Activated naive CD8-positive, alpha-beta T cell treated with anti-CD3 and anti-CD28 coated beads for 36 hours (primary cell): ENCODE results near the gene APOL3. TPM values are rescaled to one million over a fixed set of nuclear protein-coding genes. Genes with fewer than 3 reads are reported as not detected.
"Not testable (repeated sequence)": the region's sequence is repeated elsewhere in the genome, so short reads cannot be mapped to it uniquely, and the experiment has no call there.

Experiments used
- DNase-seq: peaks from one replicate; pipeline ENCODE4 v3.0.0; 2021
- H3K27ac Mint-ChIP-seq: one replicate; pipeline ENCODE4 v1.8.0; 2022; ENCODE audit warnings: mild to moderate bottlenecking, moderate library complexity, mixed read lengths
- H3K27me3 Mint-ChIP-seq: one replicate; pipeline ENCODE4 v1.8.0; 2022; ENCODE audit warnings: mild to moderate bottlenecking, mixed read lengths
- H3K36me3 Mint-ChIP-seq: one replicate; pipeline ENCODE4 v1.8.0; 2021; ENCODE audit warnings: mild to moderate bottlenecking, mixed read lengths
- H3K4me1 Mint-ChIP-seq: one replicate; pipeline ENCODE4 v1.8.0; 2021; ENCODE audit warnings: mixed read lengths
- H3K4me3 Mint-ChIP-seq: one replicate; pipeline ENCODE4 v1.8.0; 2022; ENCODE audit warnings: mild to moderate bottlenecking, moderate library complexity, mixed read lengths
- H3K9me3 Mint-ChIP-seq: one replicate; pipeline ENCODE4 v1.8.0; 2022; ENCODE audit warnings: mixed read lengths
- total RNA-seq, 2 experiments: library from RNA; stranded (reverse); gene quantifications; one replicate each; pipeline ENCODE4 v1.2.3, GENCODE V29; 2021

Gene APOL3
- total RNA-seq, 2 experiments from 2014 or later = 55.0 to 56.3 TPM

DNA sequence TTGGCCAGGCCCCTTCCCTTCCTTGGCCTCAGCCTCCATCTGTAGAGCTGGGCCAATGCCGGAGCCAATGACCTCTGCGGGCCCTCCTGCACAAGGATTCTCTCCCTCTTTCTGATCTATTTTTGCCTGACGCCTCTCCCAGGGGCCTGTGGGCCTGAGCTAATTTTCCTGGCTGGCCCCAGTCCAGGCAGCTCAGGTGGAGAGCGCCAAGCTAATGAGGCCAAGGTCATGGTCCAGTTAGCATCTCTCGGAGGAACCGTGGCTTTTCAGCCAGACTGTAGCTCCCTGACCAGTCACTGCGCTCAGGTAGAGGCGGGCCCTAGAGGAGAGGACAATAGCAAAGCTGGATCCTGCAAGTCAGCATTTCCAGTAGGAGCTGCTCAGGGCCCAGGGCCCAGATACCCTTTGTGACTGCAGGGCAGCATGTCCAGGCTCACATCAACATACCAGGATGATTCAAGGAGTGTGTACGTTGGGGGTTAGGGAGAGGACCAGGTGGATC lies 43.5 kb downstream of the APOL3 start:
- no peaks in the 10 kb centered on the region for H3K9me3 Mint-ChIP-seq

GRCh38 chr22:36116127-36116526 lies 44.4 kb downstream of the APOL3 start:
- H3K36me3 Mint-ChIP-seq = no peaks in the 10 kb centered on the region
- H3K27ac Mint-ChIP-seq = no peak overlapping the region
- no peaks in the 10 kb centered on the region for H3K27me3 Mint-ChIP-seq
- DNase-seq = no peak
- no peaks in the 10 kb centered on the region for H3K9me3 Mint-ChIP-seq
- H3K4me1 Mint-ChIP-seq = no peaks in the 10 kb centered on the region
- no peak overlapping the region for H3K4me3 Mint-ChIP-seq

More for the DNA sequence above, 43.5 kb downstream of the APOL3 start:
- no peaks in the 10 kb centered on the region for H3K4me1 Mint-ChIP-seq
- H3K27ac Mint-ChIP-seq = no peak overlapping the region
- no peaks in the 10 kb centered on the region for H3K27me3 Mint-ChIP-seq
- H3K4me3 Mint-ChIP-seq = no peak overlapping the region
- DNase-seq = no peak
- H3K36me3 Mint-ChIP-seq = no peaks in the 10 kb centered on the region

DNA sequence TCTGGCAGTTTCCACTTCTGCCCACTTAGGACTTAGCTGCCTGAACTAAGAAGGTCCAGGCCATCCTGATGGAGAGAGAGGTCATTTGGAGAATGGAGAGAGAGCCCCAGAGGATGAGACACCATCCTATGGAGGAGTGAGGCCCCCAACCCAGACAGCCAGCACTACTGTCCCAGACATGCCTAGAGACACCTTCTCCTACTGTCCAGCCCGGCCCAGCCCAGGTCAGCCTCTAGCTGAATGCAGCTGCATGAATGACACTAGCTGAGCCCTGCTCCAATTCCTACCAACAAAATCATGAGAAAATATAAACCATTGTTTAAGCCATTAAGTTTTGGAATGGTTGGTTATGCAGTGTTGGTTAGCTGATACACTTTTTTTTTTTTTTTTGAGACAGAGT lies 47.4 kb downstream of the APOL3 start:
- no peak overlapping the region for H3K4me3 Mint-ChIP-seq
- no peak for DNase-seq
- no peaks in the 10 kb centered on the region for H3K27me3 Mint-ChIP-seq
- no peaks in the 10 kb centered on the region for H3K4me1 Mint-ChIP-seq
- H3K27ac Mint-ChIP-seq = no peak overlapping the region
- no peaks in the 10 kb centered on the region for H3K9me3 Mint-ChIP-seq
- no peaks in the 10 kb centered on the region for H3K36me3 Mint-ChIP-seq

- no peaks in the 10 kb centered on the region for H3K27me3 Mint-ChIP-seq
- no peaks in the 10 kb centered on the region for H3K36me3 Mint-ChIP-seq
- H3K4me3 Mint-ChIP-seq = no peak overlapping the region
- H3K4me1 Mint-ChIP-seq = no peaks in the 10 kb centered on the region
- H3K27ac Mint-ChIP-seq = no peak overlapping the region
- DNase-seq = no peak
- H3K9me3 Mint-ChIP-seq = no peaks in the 10 kb centered on the region
Measured at GRCh38 chr22:36111316-36111715, 49.2 kb downstream of the APOL3 start.

DNA sequence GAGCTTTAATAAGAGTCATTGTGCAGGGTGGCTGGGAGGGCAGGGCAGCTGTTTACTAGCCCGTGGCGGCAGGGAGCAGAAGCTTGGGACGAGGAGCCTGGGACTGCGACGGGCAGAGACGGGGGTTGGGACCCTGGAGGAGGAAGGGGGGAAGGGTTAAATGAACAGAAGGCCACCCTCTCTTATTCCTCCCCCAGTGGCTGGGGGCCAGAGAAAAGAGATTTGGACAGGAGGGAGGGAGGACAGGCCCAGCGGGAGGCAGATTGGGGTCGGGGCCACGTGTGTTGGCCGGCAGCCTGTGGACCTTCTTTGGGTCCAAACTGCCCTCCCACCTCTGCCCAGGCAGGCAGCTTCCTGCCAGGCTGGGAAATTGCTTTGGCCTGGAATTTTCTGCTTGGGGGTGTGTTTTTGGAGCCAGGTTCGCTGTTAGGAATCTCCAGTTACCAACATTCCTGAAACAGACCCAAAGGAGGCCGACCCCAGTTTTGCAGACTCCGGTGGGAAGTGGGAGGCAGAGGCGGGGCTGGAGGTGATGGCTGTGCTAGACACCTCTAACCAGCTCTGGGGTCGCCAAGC lies 50.2 kb downstream of the APOL3 start:
- H3K9me3 Mint-ChIP-seq = no peaks in the 10 kb centered on the region
- H3K27me3 Mint-ChIP-seq = no peaks in the 10 kb centered on the region

GRCh38 chr22:36107436-36107835 lies 53.1 kb downstream of the APOL3 start:
- DNase-seq = no peak
- Mint-ChIP-seq H3K27ac (no peak overlapping the region), H3K9me3 (no peaks in the 10 kb centered on the region), H3K27me3 (no peaks in the 10 kb centered on the region), H3K4me1 (no peaks in the 10 kb centered on the region), H3K4me3 (no peak overlapping the region), H3K36me3 (no peaks in the 10 kb centered on the region)

More for the DNA sequence above, 50.2 kb downstream of the APOL3 start:
- Mint-ChIP-seq H3K4me3 (no peak overlapping the region), H3K27ac (no peak overlapping the region), H3K36me3 (no peaks in the 10 kb centered on the region), H3K4me1 (no peaks in the 10 kb centered on the region)
- DNase-seq = no peak

- DNase-seq = no peak
Measured at GRCh38 chr22:36106910-36107309, 53.6 kb downstream of the APOL3 start.

DNA sequence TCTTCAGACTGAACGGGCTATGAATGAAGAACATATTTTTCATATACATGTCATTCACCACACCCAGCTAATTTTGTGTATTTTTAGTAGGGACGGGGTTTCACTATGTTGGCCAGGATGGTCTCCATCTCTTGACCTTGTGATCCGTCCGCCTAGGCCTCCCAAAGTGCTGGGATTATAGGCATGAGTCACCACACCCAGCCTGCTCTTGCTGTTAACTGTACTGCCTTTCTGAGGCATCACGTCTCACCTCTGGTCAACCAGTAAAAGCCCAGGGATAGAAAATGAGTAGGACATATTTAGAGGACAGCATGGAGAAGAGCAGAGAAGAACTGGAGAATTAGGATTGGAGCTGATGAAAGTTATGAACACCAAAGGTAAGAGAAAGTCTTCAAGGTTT lies 55.6 kb downstream of the APOL3 start:
- H3K27me3 Mint-ChIP-seq = no peaks in the 10 kb centered on the region
- H3K4me1 Mint-ChIP-seq = no peaks in the 10 kb centered on the region
- no peak overlapping the region for H3K4me3 Mint-ChIP-seq
- H3K27ac Mint-ChIP-seq = no peak overlapping the region
- no peak for DNase-seq
- H3K36me3 Mint-ChIP-seq = no peaks in the 10 kb centered on the region
- no peaks in the 10 kb centered on the region for H3K9me3 Mint-ChIP-seq

More at GRCh38 chr22:36106910-36107309, 53.6 kb downstream of the APOL3 start:
- Mint-ChIP-seq H3K27ac (peak overlapping the region; percentile 31), H3K9me3 (no peaks in the 10 kb centered on the region), H3K4me3 (no peak overlapping the region), H3K36me3 (no peaks in the 10 kb centered on the region), H3K4me1 (no peaks in the 10 kb centered on the region), H3K27me3 (no peaks in the 10 kb centered on the region)

GRCh38 chr22:36104435-36104834 lies 56.1 kb downstream of the APOL3 start:
- Mint-ChIP-seq H3K9me3 (no peaks in the 10 kb centered on the region), H3K27ac (no peak overlapping the region), H3K4me1 (no peaks in the 10 kb centered on the region), H3K27me3 (no peaks in the 10 kb centered on the region), H3K4me3 (no peak overlapping the region), H3K36me3 (no peaks in the 10 kb centered on the region)
- no peak for DNase-seq

DNA sequence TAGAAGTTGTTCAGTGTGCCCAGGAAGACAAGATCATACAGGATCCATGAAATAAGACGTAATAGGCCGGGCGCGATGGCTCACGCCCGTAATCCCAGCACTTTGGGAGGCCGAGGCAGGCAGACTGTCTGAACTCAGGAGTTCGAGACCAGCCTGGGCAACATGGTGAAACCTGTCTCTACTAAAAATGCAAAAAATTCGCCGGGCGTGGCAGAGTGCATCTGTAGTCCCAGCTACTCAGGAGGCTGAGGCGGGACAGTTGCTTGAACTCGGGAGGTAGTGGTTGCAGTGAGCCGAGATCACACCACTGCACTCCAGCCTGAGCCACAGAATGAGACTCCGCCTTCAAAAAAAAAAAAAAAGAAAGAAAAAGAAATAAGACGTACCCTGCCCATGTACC lies 56.7 kb downstream of the APOL3 start:
- Mint-ChIP-seq H3K9me3 (no peaks in the 10 kb centered on the region), H3K4me3 (no peak overlapping the region), H3K36me3 (no peaks in the 10 kb centered on the region), H3K27ac (no peak overlapping the region), H3K4me1 (no peaks in the 10 kb centered on the region), H3K27me3 (no peaks in the 10 kb centered on the region)
- DNase-seq = no peak

- H3K27me3 Mint-ChIP-seq = no peaks in the 10 kb centered on the region
- DNase-seq = no peak
- no peaks in the 10 kb centered on the region for H3K9me3 Mint-ChIP-seq
- H3K27ac Mint-ChIP-seq = no peak overlapping the region
- no peaks in the 10 kb centered on the region for H3K4me1 Mint-ChIP-seq
- H3K36me3 Mint-ChIP-seq = no peaks in the 10 kb centered on the region
- no peak overlapping the region for H3K4me3 Mint-ChIP-seq
Measured at GRCh38 chr22:36102995-36103394, 57.6 kb downstream of the APOL3 start.

DNA sequence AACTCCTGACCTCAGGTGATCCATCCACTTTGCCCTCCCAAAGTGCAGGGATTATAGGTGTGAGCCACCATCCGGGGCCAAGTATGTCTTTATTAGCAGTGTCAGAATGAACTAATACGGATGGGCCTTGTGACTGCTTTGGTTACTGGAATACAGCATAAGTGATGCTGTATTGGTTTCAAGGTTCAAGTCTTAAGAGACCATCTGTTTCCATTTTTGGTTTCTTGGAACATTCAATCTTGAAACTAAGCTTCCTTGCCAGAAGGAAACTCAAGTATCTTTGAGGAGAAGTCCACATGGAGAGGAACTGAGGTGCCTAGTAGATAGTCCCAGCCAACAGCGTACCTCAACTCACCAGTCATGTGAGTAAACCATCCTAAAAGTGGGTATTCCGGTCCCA lies 58.8 kb downstream of the APOL3 start:
- DNase-seq = no peak
- H3K4me1 Mint-ChIP-seq = no peaks in the 10 kb centered on the region
- no peaks in the 10 kb centered on the region for H3K9me3 Mint-ChIP-seq
- no peak overlapping the region for H3K4me3 Mint-ChIP-seq
- no peaks in the 10 kb centered on the region for H3K36me3 Mint-ChIP-seq
- H3K27me3 Mint-ChIP-seq = no peaks in the 10 kb centered on the region
- H3K27ac Mint-ChIP-seq = no peak overlapping the region

GRCh38 chr22:36100908-36101307 lies 59.6 kb downstream of the APOL3 start:
- H3K4me3 Mint-ChIP-seq, H3K36me3 Mint-ChIP-seq, H3K4me1 Mint-ChIP-seq, DNase-seq, H3K27ac Mint-ChIP-seq, H3K9me3 Mint-ChIP-seq, H3K27me3 Mint-ChIP-seq: not testable (repeated sequence)

DNA sequence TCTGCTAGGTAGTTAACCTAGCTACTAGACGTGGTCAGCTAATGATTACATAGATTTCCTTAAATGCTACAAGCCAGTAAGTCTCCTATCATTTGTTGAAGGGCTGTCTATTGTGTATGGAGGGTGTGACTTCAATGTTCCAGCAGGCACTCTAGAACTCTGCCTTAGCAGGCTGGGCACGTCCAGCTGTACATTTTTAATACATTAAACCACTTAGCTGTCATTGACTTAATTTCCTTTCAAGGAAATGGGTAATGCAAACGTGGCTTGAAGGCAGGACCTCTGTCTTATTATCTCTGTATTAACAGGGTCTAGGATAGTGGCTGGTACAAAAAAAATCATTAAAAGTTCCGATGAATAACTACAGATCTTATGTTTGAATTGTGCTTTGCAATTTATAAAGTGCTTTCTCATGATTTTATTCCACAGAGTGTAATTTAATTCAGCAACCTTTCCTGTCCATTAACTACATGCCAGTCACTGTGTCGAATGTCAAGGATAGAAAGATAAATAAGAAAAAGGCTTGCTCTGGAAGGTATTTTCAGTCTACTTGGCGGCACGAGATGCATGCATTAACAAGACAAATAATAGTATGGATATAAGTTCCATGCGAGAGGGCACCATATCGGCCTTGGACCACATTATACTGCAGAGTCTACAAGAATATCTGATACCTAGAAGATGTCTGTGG lies 60.3 kb downstream of the APOL3 start:
- no peak for DNase-seq
- Mint-ChIP-seq H3K4me3 (no peak overlapping the region), H3K9me3 (no peaks in the 10 kb centered on the region), H3K27me3 (no peaks in the 10 kb centered on the region), H3K27ac (no peak overlapping the region), H3K4me1 (no peaks in the 10 kb centered on the region), H3K36me3 (no peaks in the 10 kb centered on the region)

- H3K36me3 Mint-ChIP-seq, DNase-seq, H3K9me3 Mint-ChIP-seq, H3K27ac Mint-ChIP-seq, H3K4me1 Mint-ChIP-seq, H3K4me3 Mint-ChIP-seq, H3K27me3 Mint-ChIP-seq: not testable (repeated sequence)
Measured at GRCh38 chr22:36099561-36099960, 61.0 kb downstream of the APOL3 start.

DNA sequence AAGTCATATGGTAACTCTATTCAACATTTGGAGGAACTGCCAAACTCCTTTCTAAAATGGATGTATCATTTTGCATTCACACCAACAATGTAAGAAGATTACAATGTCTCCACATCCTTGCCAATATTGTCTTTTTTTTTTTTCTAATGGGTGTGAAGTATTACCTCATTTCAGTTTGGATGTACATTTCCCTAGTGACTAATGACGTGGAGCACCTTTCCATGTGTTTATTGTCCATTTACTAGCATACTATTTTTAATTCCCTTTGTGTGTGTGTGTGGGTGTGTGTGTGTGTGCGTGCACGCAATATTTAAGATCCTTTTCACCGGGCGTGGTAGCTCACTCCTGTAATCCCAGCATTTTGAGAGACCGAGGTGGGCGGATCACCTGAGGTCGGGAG lies 62.7 kb downstream of the APOL3 start:
- no peaks in the 10 kb centered on the region for H3K27me3 Mint-ChIP-seq
- no peak for DNase-seq
- H3K9me3 Mint-ChIP-seq = no peaks in the 10 kb centered on the region
- no peaks in the 10 kb centered on the region for H3K4me1 Mint-ChIP-seq
- no peaks in the 10 kb centered on the region for H3K36me3 Mint-ChIP-seq
- no peak overlapping the region for H3K4me3 Mint-ChIP-seq
- H3K27ac Mint-ChIP-seq = no peak overlapping the region
